ENCODE results near the gene RPS26.
"Not testable (repeated sequence)": the region's sequence is repeated elsewhere in the genome, so short reads cannot be mapped to it uniquely, and the experiment has no call there.

RPS26 gene

DNA sequence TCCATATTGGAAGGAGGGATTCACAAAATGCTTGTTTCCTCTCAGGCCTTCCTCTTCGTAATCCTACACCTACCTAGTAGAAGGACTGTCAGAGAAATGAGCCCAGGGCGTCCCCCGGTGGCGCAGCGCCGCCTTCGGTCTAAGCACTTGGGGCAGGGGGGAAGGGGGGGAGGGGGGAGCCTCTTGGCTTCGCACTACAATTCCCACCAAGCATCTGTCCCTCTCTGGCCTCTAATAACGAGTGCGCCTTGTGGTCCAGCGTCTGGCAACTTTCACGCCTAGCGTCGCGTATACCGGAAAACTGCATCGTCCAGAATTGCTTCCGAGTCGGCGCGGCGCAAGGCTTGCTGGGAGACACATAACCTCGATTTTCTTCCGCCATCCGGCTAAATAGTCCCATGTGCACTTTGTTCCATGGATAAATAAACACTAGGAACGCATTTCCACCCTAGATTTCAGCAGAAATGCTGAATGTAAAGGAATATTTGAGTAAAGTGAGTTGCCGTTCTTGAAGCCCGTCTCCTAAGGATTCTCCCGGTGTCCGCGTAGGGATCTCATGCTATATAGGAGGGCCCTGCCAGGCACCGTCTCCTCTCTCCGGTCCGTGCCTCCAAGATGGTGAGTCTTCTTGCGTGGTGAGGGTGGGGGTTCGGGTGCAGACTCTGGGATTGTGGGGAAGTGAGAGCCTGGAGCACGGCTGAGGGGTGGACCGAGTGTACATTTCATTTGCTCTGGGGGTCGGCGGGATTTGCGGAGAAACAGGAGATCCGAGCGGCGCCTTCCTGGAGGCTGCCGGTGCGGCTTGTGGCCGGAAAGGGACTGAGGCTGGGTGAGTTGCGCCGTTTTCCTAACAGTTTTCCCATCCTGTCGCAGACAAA is at the start of gene RPS26:
Gene RPS26 (plus strand): TSS at position 367 of the 878 bp plus-strand sequence. CDS start 249 bp downstream, at position 616.
- TF ChIP-seq, protein P1, sequence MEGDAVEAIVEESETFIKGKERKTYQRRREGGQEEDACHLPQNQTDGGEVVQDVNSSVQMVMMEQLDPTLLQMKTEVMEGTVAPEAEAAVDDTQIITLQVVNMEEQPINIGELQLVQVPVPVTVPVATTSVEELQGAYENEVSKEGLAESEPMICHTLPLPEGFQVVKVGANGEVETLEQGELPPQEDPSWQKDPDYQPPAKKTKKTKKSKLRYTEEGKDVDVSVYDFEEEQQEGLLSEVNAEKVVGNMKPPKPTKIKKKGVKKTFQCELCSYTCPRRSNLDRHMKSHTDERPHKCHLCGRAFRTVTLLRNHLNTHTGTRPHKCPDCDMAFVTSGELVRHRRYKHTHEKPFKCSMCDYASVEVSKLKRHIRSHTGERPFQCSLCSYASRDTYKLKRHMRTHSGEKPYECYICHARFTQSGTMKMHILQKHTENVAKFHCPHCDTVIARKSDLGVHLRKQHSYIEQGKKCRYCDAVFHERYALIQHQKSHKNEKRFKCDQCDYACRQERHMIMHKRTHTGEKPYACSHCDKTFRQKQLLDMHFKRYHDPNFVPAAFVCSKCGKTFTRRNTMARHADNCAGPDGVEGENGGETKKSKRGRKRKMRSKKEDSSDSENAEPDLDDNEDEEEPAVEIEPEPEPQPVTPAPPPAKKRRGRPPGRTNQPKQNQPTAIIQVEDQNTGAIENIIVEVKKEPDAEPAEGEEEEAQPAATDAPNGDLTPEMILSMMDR (IDR thresholded peaks at IDR 0.05; ENCODE audit: insufficient read depth, missing control alignments): peak; percentile 46
- FAIRE-seq: no peak
- DNase-seq (ENCODE audit: insufficient read length, low spot score): peak; percentile 64

DNA sequence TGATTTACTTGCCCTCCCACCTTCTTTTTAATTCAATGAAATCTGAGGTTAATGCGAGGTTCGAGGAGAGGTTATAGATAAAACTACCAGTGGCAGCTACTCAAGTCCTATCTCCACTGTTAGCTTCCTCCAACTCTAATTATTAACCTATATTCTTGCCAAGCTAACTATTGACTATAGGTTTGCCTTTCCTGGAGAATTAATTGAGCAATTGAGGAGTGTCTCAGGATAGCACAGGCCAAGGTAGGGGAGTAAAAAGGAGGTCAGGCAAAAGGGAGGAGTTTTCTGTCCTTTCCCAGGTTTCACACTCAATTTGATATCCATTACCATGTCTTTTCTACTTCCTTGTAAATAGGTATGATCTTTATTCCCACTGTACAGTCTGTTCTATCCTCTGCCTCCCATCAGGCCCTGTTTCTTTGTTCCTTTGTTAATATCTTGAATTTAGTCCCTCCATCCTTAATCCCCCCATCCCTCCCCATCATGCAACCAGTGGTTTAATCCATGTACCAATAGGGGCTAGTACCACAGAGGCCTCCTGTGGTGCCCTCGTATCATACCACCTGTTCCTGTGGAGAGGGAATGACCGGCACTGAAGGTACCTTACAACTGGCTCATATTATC is 48.4 kb upstream of the RPS26 start:
- TF ChIP-seq, protein P1 (IDR thresholded peaks at IDR 0.05; ENCODE audit: insufficient read depth, missing control alignments): no peak
- no peak for DNase-seq (ENCODE audit: insufficient read length, low spot score)
- no peak for FAIRE-seq

DNA sequence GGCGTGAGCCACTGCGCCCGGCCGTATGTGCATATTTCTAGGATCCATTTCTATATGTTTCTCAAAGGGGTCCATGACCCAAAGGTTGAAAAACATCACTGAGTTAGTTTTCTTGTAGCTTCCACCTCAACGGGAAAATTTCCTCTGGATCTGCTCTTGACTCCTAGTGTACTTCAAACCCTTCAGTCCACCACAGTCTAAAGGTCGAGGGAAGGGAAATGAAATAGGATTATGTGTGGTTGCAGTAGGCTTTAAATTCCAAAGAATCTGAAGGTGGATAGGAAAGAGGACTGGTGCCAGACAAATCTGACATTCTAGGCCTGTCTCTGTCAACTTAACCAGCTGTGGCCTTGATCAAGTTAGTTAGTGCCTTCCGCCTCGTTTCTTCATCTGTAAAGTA is 46.4 kb upstream of the RPS26 start:
- no peak for FAIRE-seq
- no peak for DNase-seq (ENCODE audit: insufficient read length, low spot score)
- TF ChIP-seq, protein P1 (IDR thresholded peaks at IDR 0.05; ENCODE audit: insufficient read depth, missing control alignments): no peak

DNA sequence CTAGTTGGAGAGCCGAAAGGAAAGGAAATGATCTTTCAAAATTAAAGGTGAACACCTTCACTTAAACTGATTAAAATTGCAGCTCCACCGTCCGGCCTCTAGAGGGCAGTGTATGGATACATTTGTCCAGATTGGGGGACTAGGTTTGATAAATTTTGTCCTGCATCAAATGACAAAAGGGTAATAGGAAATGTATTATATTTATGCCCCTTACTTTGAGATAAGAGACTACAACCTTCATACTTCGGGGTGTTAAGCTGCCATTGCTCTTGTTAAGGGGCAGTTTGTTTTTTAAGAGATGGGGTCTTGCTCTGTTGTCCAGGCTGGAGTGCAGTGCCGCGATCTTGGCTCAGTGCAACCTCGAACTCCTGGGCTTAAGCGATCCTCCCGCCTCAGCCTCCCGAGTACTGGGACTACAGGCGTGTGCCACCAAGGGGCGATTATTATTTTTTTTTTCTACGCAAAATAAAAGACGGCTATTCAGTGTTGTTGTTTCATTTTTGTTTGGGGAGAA is 45.5 kb upstream of the RPS26 start:
- FAIRE-seq (no peak), DNase-seq (ENCODE audit: insufficient read length, low spot score) (no peak)
- TF ChIP-seq, protein P1 (IDR thresholded peaks at IDR 0.05; ENCODE audit: insufficient read depth, missing control alignments): peak; percentile 89

DNA sequence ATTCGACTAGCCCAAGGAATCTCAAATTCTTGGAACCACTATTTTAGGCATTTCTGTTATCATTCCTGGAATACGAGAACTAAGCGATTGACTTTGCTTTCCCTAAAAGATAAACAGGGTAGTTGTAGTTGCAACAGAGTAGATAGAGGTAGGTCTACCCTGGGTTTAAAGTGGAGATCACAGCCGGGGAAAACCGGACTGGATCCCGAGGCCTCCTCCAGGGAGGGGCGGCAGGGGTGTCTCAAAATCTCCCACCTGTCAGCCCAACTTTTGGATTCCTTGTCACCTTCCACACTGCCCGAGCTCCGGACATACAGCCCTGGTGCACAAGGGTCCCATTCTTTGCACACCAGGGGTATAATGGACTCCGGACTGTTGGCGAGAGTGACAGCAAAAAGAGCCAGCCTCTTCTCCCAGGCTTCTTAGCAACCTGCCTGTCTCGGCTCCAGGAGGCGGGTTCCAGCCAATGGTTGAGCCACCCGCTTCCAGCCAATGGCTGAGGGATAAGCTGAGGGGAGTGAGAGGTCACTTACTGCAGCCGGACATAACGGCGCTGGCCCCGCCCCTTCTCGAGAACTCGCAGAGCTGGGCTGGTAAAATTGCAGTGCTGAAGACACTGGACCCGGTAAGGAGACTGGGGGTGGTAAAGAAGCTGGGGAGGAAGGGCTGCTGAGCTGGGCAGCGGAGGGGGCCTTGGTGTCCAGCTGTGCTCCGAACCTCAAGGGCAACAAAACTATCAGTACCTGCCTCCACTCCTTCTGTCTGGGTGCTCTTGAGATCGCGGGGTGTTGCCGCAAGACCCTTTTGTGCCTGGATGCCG is 44.8 kb upstream of the RPS26 start, which contains the start of gene SUOX:
Gene SUOX (plus strand): TSS at position 562 of the 820 bp plus-strand sequence. CDS start 4,946 bp downstream, outside the sequence.
- TF ChIP-seq, protein P1 (IDR thresholded peaks at IDR 0.05; ENCODE audit: insufficient read depth, missing control alignments): no peak
- DNase-seq (ENCODE audit: insufficient read length, low spot score): peak; percentile 90
- no peak for FAIRE-seq

DNA sequence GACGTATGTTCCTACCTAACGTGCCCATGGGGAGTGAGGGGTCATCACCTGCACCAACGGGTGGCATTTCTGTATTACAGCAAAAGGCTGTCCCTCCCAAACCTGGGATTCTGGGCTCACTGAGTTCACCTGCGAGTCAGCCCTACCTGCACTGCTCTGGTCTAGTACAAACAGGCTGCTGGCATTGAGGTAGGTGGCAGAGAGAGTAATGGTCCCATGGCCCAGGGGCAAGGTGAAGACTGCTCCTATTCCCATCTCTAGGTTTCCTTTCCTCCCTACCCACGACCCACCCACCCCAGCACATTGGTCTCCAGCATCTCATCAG is 44.2 kb upstream of the RPS26 start:
- DNase-seq (ENCODE audit: insufficient read length, low spot score): no peak
- no peak for FAIRE-seq
- TF ChIP-seq, protein P1 (IDR thresholded peaks at IDR 0.05; ENCODE audit: insufficient read depth, missing control alignments): no peak

DNA sequence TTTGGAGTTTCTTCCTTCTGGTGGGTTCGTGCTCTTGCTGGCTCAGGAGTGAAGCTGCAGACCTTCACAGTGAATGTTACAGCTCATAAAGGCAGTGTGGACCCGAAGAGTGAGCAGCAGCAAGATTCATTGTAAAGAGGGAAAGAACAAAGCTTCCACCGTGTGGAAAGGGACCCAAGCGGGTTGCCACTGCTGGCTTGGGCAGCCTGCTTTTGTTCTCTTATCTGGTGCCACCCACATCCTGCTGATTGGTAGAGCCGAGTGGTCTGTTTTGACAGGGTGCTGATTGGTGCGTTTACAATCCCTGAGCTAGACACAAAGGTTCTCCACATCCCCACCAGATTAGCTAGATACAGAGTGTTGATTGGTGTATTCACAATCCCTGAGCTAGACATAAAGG is 42.2 kb upstream of the RPS26 start:
- not testable (repeated sequence) for DNase-seq (ENCODE audit: insufficient read length, low spot score); FAIRE-seq

DNA sequence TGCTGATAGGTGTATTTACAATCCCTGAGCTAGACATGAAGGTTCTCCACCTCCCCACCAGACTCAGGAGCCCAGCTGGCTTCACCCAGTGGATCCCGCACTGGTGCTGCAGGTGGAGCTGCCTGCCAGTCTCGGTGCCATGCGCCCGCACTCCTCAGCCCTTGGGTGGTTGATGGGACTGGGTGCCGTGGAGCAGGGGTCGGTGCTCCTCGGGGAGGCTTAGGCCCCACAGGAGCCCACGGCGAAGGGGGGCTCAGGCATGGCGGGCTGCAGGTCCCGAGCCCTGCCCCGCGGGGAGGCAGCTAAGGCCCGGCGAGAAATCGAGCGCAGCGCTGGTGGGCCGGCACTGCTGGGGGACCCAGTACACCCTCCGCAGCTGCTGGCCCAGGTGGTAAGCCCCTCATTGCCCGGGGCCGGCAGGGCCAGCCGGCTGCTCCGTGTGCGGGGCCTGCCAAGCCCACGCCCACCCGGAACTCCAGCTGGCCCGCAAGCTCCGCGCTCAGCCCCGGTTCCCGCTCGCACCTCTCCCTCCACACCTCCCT is 41.6 kb upstream of the RPS26 start:
- not testable (repeated sequence) for FAIRE-seq

More for the DNA sequence above, 41.6 kb upstream of the RPS26 start:
- DNase-seq (ENCODE audit: insufficient read length, low spot score): not testable (repeated sequence)

All from D721Med (cell line).